B cell (primary cell): ENCODE measurements around the gene MAGEA2. TPM values are rescaled to one million over a fixed set of nuclear protein-coding genes. Genes with fewer than 3 reads are reported as not detected.
"Not testable (repeated sequence)": the region's sequence is repeated elsewhere in the genome, so short reads cannot be mapped to it uniquely, and the experiment has no call there.

Experiments used
- ATAC-seq: fragments of 200-7000 bp; cut with Tn5 transposase; one replicate; pipeline ENCODE4 v1.10.0; 2021; ENCODE audit warnings: low read depth, mild to moderate bottlenecking, moderate number of reproducible peaks, moderate library complexity
- CTCF ChIA-PET: fragments of 350-600 bp; sonication (Branson Sonifier 250); formaldehyde crosslinking; loops from one replicate; lab custom pipeline; 2021; ENCODE audit warnings: antibody characterized with exemption, inconsistent platforms; lab: Charles Lee
- POLR2A ChIA-PET: fragments of 350-600 bp; sonication (Branson Sonifier 250); formaldehyde crosslinking; loops from one replicate; lab custom pipeline; 2021; ENCODE audit warnings: antibody characterized with exemption; lab: Charles Lee
- DNase-seq: peaks from one replicate; pipeline ENCODE4 v3.0.0; 2013
- H2AFZ ChIP-seq: 2 replicates; pipeline ENCODE4 v1.6.1; 2012; ENCODE audit warnings: mild to moderate bottlenecking, low read depth, low read length; ENCODE audit not compliant: insufficient read depth, poor library complexity, severe bottlenecking
- H3K27ac ChIP-seq, 2 donors: 1 replicate in 1 of 2; 2 replicates in 1 of 2; pipeline ENCODE4 v1.5.1; 2012 to 2013; ENCODE audit warnings: low read length in 2 of 2, mild to moderate bottlenecking in 2 of 2, moderate library complexity in 1 of 2
- H3K27me3 ChIP-seq, 4 experiments: fragments of 200-600 bp in 1 of 4; sonication (generic) in 1 of 4; replicated peaks in 1 of 4; 1 replicate in 2 of 4; 2 replicates in 2 of 4; pipeline versions ENCODE4 v1.6.1 to v1.7.0; 2013 to 2016; ENCODE audit warnings: low read length in 3 of 4, mild to moderate bottlenecking in 2 of 4, mixed read lengths in 1 of 4, moderate library complexity in 1 of 4; ENCODE audit not compliant: insufficient read depth in 4 of 4, control insufficient read depth in 3 of 4; ENCODE audit errors: control extremely low read depth in 1 of 4
- H3K36me3 ChIP-seq, 2 experiments: replicated peaks in 1 of 2; 1 replicate in 1 of 2; 2 replicates in 1 of 2; pipeline versions ENCODE4 v1.6.1 to v1.7.1; 2013; ENCODE audit warnings: low read length in 1 of 2; ENCODE audit not compliant: insufficient read depth in 2 of 2, control insufficient read depth in 1 of 2; ENCODE audit errors: control extremely low read depth in 1 of 2, extremely low read depth in 1 of 2
- H3K4me1 ChIP-seq, 2 donors: fragments of 200-600 bp in 1 of 2; sonication (generic) in 1 of 2; 1 replicate in 1 of 2; 2 replicates in 1 of 2; pipeline versions ENCODE4 v1.5.1 to v1.6.1; 2013 to 2017; ENCODE audit warnings: low read length in 2 of 2; ENCODE audit not compliant: control insufficient read depth in 2 of 2, insufficient read depth in 2 of 2
- H3K4me2 ChIP-seq: replicated peaks from 2 replicates; pipeline ENCODE3; 2012; ENCODE audit warnings: mild to moderate bottlenecking, low read depth, low read length; ENCODE audit not compliant: poor library complexity, severe bottlenecking
- H3K4me3 ChIP-seq, 5 experiments: fragments of 200-600 bp in 1 of 5; sonication (generic) in 1 of 5; 1 replicate in 3 of 5; 2 replicates in 2 of 5; pipeline versions ENCODE4 v1.5.1 to v1.7.0; 2011 to 2016; ENCODE audit warnings: low read length in 4 of 5, mild to moderate bottlenecking in 4 of 5, low read depth in 2 of 5, control low read depth in 1 of 5, moderate library complexity in 1 of 5; ENCODE audit not compliant: insufficient read depth in 1 of 5; ENCODE audit errors: control extremely low read depth in 1 of 5, extremely low read depth in 1 of 5
- H3K79me2 ChIP-seq: fragments of 200-600 bp; sonication (generic); one replicate; pipeline ENCODE4 v1.6.0; 2016; ENCODE audit warnings: low read length; ENCODE audit not compliant: control insufficient read depth, insufficient read depth
- H3K9ac ChIP-seq: fragments of 200-600 bp; sonication (generic); 2 replicates; pipeline ENCODE4 v1.6.1; 2017; ENCODE audit warnings: mild to moderate bottlenecking, low read length, moderate library complexity
- H3K9me3 ChIP-seq, 3 donors: one replicate each; pipeline versions ENCODE4 v1.6.1 to v1.7.1; 2013; ENCODE audit warnings: low read length in 2 of 3; ENCODE audit not compliant: control insufficient read depth in 2 of 3, insufficient read depth in 1 of 3; ENCODE audit errors: control extremely low read depth in 1 of 3
- H4K20me1 ChIP-seq: 2 replicates; pipeline ENCODE4 v1.6.0; 2012; ENCODE audit warnings: mild to moderate bottlenecking, low read length; ENCODE audit not compliant: insufficient read depth, control insufficient read depth, poor library complexity, severe bottlenecking
- H3K27ac Mint-ChIP-seq: one replicate; pipeline ENCODE4 v1.8.0; 2021; ENCODE audit warnings: mixed read lengths
- H3K27me3 Mint-ChIP-seq: one replicate; pipeline ENCODE4 v1.8.0; 2021; ENCODE audit warnings: mixed read lengths
- H3K4me1 Mint-ChIP-seq: one replicate; pipeline ENCODE4 v1.8.0; 2021; ENCODE audit warnings: mixed read lengths
- H3K4me3 Mint-ChIP-seq: one replicate; pipeline ENCODE4 v1.8.0; 2021; ENCODE audit warnings: mixed read lengths
- H3K9me3 Mint-ChIP-seq: one replicate; pipeline ENCODE4 v1.8.0; 2022; ENCODE audit warnings: mixed read lengths; ENCODE audit not compliant: insufficient read depth
- CTCF ChIP-seq: fragments of 200-600 bp; IDR thresholded peaks from one replicate; pipeline ENCODE4 v1.8.0; 2022; ENCODE audit warnings: antibody characterized with exemption, mild to moderate bottlenecking
- EZH2 ChIP-seq: IDR thresholded peaks from 2 replicates; pipeline ENCODE4 v1.6.1; 2012; ENCODE audit warnings: borderline replicate concordance, low read depth, mild to moderate bottlenecking, moderate library complexity, low read length; ENCODE audit not compliant: insufficient read depth, poor library complexity, severe bottlenecking
- WGBS: methylation state at CpG from one replicate; pipeline ENCODE4 v1.1.5; 2013; ENCODE audit warnings: missing lambda C conversion rate; ENCODE audit not compliant: insufficient coverage; 5-methylcytosine and 5-hydroxymethylcytosine counted together
- intact Hi-C: fragments of 100-400 bp; cut with micrococcal nuclease; formaldehyde crosslinking; loops from one replicate; pipeline ENCODE4 v1.10.0; 2022
- polyA minus RNA-seq: library from RNA; depleted of rRNA, polyadenylated mRNA; stranded (reverse); fragments of >200 nt; gene quantifications from 2 replicates; pipeline ENCODE4 v1.2.3, GENCODE V29; 2012
- polyA plus RNA-seq: library from polyadenylated mRNA; depleted of rRNA; stranded (reverse); fragments of >200 nt; gene quantifications from 2 replicates; pipeline ENCODE4 v1.2.3, GENCODE V29; 2012
- total RNA-seq, 2 donors: library from RNA; stranded (reverse); fragments of 120-200 nt in 1 of 2; gene quantifications; 1 replicate in 1 of 2; 2 replicates in 1 of 2; pipeline versions ENCODE4 v1.2.3 to v1.2.4, GENCODE V29; 2013 to 2022

Gene MAGEA2
- total RNA-seq (not detected in 2 replicates), polyA plus RNA-seq (not detected in 2 replicates), polyA minus RNA-seq (not detected in 2 replicates)
- not detected for total RNA-seq (2013)

DNA sequence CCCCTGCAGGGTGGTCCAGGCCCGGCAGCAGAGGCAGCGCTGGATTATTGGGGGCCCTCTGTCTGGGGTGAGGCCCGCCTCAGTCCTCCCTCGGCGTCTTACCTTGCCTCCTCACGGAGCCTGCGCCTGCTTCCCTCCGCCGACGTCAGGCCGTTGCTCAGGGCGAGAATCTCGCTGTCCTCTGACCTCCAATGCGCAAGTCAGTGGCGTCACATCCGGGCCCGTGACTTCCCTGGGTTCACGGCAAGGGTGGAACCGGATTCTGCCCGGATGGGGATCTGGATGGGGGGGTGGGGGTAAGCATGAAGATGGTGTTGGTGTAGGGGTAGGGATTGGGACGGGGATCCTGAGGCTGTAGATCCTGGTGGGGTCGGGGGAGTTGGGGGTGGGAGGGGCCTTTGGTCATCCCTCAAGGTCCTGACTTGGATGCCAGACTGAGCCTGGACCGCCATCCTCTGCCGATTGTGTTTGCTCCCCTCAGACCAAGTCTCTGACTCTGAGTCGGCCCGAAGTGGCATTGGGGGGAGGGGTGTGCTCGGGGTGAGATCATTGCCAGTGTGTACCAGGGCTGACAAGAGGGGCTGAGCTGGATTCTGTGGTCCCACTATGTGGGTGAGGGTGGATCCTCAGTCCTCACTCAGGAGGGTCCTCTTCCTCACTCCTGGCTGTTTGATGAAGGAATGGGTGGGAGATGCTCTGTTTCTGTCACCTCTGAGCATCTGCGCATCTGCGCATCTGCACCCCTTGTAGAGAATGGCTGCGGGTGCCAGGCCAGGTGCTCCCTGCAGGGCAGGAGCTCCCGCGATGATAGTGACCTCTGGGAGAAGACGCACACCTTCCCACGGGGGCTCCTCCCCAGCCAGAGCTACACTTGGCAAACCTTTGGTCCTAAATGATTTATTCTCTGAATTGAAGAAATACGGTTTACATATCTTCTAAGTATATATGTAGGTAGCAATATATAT, at the start of gene MAGEA2:
Gene MAGEA2, minus strand, starts transcription at position 157 of the 965 bp plus-strand sequence. CDS start 2,479 bp downstream, outside the sequence.
- intact Hi-C loops, ATAC-seq, H3K27ac ChIP-seq: not testable (repeated sequence)

GRCh38 chrX:152798945-152799344, 45.3 kb upstream of the MAGEA2 start:
- Histone ChIP-seq H3K4me2 (no peak overlapping the region), H3K4me3 (no peak overlapping the region), H3K27me3 (no peaks in the 10 kb centered on the region), H3K79me2 (no peaks in the 10 kb centered on the region), H3K9ac (no peak overlapping the region), H3K36me3 (no peaks in the 10 kb centered on the region), H3K9me3 (no peaks in the 10 kb centered on the region), H4K20me1 (no peaks in the 10 kb centered on the region), H3K4me1 (no peaks in the 10 kb centered on the region), H2AFZ (no peak overlapping the region), H3K27ac (no peak overlapping the region)
- CTCF ChIA-PET, result no interaction called here
- no CpG with 5 or more reads among the region's 1 CpG for WGBS
- Mint-ChIP-seq H3K27me3 (peaks cover 13% of the 10 kb centered on the region), H3K27ac (no peak overlapping the region), H3K4me1 (no peaks in the 10 kb centered on the region), H3K4me3 (no peak overlapping the region), H3K9me3 (no peaks in the 10 kb centered on the region)
- POLR2A ChIA-PET, result no interaction called here
- no peak for DNase-seq
- no peak for TF ChIP-seq CTCF
- no peak for TF ChIP-seq EZH2
- intact Hi-C loops, result no loop called here
- no peak for ATAC-seq

More for the DNA sequence above, at the start of gene MAGEA2:
- CTCF ChIA-PET, H3K4me3 Mint-ChIP-seq, H4K20me1 ChIP-seq, H3K9ac ChIP-seq, H3K27me3 ChIP-seq, H3K4me2 ChIP-seq, H3K9me3 Mint-ChIP-seq, H2AFZ ChIP-seq, H3K9me3 ChIP-seq, H3K36me3 ChIP-seq, H3K4me3 ChIP-seq, H3K4me1 ChIP-seq, H3K27ac Mint-ChIP-seq, DNase-seq, POLR2A ChIA-PET, H3K4me1 Mint-ChIP-seq, H3K79me2 ChIP-seq, H3K27me3 Mint-ChIP-seq: not testable (repeated sequence)
- WGBS, result no CpG with 5 or more reads among the region's 35 CpGs

- CTCF ChIA-PET, H3K27me3 ChIP-seq, H4K20me1 ChIP-seq, POLR2A ChIA-PET, H3K27ac Mint-ChIP-seq, DNase-seq, ATAC-seq, H3K4me1 Mint-ChIP-seq, H3K9me3 ChIP-seq, H2AFZ ChIP-seq, H3K79me2 ChIP-seq, H3K4me3 Mint-ChIP-seq, H3K9me3 Mint-ChIP-seq, H3K4me2 ChIP-seq, H3K27me3 Mint-ChIP-seq, H3K27ac ChIP-seq, H3K4me1 ChIP-seq, intact Hi-C loops, H3K4me3 ChIP-seq, H3K9ac ChIP-seq, H3K36me3 ChIP-seq: not testable (repeated sequence)
- no CpG with 5 or more reads among the region's 3 CpGs for WGBS
Observed at GRCh38 chrX:152787062-152787461, 33.4 kb upstream of the MAGEA2 start.
